DND-41 (cell line): ENCODE measurements around the gene PSTPIP2.

Experiments
- EZH2 ChIP-seq: IDR thresholded peaks from 3 replicates; pipeline ENCODE4 v1.6.1; 2012; ENCODE audit warnings: borderline replicate concordance, low read depth, mild to moderate bottlenecking, moderate library complexity, low read length, inconsistent platforms; ENCODE audit not compliant: severe bottlenecking
- TF ChIP-seq, protein P1 (sequence below): IDR thresholded peaks from 2 replicates; pipeline ENCODE4 v1.5.1; 2012; ENCODE audit warnings: borderline replicate concordance, low read length, moderate library complexity, mild to moderate bottlenecking; ENCODE audit not compliant: poor library complexity, severe bottlenecking; ENCODE audit errors: extremely low read depth

GRCh38 chr18:46061387-46061786 lies 10.7 kb downstream of the PSTPIP2 start:
- no peak for TF ChIP-seq EZH2
- TF ChIP-seq, protein P1, sequence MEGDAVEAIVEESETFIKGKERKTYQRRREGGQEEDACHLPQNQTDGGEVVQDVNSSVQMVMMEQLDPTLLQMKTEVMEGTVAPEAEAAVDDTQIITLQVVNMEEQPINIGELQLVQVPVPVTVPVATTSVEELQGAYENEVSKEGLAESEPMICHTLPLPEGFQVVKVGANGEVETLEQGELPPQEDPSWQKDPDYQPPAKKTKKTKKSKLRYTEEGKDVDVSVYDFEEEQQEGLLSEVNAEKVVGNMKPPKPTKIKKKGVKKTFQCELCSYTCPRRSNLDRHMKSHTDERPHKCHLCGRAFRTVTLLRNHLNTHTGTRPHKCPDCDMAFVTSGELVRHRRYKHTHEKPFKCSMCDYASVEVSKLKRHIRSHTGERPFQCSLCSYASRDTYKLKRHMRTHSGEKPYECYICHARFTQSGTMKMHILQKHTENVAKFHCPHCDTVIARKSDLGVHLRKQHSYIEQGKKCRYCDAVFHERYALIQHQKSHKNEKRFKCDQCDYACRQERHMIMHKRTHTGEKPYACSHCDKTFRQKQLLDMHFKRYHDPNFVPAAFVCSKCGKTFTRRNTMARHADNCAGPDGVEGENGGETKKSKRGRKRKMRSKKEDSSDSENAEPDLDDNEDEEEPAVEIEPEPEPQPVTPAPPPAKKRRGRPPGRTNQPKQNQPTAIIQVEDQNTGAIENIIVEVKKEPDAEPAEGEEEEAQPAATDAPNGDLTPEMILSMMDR, result no peak
